NCI-H2171 treated with DMSO at 0.1 percent for 48 hours (cell line): ENCODE results near the gene SYT2.

Experiments
- DNase-seq: peaks from one replicate; lab custom pipeline; 2025; lab: John Stamatoyannopoulos, UW

SYT2 gene

DNA sequence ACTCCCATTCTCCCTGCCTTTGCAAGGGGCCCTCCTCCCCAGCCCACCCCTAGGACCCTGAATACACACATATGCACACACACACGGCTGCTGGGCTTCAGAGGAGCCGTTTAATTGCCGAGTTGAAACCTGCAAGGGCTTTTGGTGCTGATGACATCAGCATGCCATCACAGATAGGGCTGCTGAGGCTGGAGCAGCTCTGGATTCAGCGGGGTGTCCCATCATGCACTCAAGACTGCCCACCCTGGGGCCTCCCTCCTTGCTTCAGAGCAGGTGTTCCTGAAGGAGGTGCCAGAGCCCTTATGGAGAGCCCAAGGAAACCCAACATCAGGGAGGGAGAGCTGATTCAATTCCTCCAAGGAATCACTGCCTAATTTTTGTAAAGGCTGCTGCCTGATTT, 5.7 kb downstream of the SYT2 start:
- no peak for DNase-seq

DNA sequence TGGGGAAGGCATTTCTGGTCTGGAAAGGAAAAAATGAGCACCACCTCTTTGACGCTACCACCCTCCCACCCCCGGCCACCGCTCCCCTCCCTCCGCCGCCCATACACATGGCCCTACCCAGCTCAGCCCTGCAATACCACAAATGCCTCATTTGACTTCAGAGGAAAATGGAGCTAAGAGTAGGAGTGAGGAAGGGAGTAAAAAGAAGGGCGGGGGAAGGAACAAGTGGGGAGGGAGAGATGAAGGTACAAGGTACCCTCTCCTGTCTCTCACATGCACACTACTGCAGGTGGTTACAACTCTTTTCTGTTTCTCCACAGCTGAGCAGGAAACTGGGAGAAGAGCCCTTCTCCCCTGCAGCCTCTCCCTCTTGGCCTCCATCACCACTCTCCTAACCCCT, 7.1 kb downstream of the SYT2 start:
- DNase-seq: no peak

DNA sequence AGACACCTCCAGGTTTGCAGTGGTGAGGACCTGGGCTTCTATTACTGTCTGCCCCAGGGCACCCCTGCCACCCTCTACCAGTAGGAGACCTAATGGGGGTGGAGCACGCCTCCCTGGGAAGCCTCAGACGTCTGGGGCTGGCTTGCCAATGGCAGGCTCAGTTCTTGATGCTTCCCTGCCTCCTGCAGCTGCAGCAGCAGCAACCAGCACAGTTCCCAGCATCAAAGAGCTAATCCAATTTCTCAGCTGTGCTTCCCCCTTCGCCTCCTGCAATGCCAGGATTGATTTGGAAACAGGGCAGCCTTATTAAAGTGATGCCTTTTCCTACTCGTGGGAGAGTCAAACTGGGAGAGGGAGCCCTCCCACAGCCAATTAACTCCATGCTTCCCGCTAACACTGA, 8.2 kb downstream of the SYT2 start:
- DNase-seq: no peak

DNA sequence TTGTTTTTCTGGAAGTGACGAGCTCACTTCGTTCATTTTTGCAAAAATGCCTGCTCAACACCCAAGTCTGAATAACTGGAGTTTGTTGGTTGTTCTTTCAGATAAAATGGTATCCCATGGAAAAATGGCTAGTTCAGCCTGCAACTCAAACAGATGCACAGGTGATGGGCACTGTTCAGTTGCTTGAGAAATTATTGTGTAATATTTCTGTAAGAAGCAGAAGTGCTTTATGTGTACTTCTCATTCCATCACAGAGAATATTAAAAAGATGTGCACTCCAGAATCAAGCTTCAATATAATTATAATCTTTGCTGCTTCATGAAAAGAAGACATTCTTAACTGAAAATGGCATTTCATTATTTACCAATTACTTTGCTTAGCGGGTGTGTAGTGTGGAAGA, 9.1 kb downstream of the SYT2 start:
- DNase-seq: no peak

DNA sequence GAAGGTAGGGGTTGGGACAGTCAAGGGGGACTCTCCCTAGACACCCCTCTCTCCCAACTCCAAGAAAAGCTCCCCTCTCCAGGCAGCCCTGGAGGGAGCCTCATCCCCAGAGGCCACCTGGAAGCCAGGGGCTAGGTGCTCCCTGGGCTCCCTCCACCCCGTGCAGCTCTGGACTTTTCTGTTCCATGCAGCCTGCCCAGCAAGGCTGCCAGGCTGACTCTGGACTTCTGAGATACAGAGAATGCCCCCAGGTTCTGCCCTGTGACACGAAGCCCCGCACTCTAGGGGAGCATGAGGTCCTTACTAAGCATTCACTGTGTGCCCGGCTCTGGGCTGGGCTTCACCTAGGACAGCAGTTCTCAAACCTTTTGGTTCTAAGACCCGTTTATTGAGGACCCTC, 10.2 kb downstream of the SYT2 start:
- no peak for DNase-seq

DNA sequence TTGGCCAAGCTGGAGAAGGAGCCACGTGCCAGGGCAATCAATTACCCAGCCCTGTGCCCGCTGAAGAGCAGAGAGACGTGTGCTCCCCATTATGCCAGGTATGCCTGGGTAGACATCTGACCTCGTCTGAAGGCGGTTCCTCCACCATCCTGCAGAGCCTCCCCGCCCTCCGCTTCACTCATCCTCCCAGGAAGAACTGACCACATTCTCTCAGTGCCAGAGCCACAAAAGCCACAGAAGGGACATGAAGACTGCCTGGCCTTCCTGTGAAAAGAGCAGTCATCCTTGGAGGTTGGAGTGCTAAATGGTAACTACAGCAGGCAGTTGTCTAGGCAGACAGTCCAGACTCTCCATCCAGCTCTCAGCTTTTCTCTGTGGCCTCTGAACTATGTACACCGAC, 12.0 kb downstream of the SYT2 start:
- DNase-seq: no peak

DNA sequence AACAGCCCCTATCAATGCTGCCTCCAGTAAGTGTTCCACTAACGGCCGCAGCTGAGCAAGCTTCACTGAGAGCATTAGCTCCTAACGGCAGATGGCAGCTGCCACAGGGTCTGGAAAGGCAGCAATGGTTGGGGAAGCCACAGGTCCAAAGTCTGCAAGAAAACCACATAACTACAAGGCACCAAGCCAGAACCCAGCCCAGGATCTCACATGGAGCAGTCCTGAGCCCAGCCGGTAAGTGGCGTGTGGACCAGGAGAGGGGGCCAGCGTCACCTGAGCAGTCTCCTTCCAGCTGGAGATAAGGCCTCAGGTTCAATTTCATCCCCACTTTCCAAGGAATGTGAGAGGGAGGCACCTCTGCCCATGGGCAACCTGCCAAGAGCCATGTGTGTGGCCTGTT, 13.2 kb downstream of the SYT2 start:
- DNase-seq: peak; percentile 56

DNA sequence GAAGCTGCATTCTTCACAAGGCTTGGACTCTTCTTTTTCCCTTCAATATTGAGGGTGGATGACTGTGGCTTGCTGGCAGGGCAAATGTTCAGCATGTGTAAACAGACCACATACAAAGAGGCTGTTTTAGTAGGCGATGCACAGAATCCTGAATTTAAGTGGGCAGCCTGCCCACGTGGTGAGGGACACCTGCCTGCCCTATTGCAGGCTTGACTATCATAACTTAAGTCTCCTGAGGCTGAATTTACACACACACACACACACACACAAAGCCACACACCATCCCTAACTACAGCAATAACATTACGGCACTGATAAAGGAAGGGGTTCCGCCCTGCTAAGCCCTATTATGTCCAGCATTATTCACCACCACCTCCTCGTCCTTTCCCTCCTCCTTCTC, 15.9 kb downstream of the SYT2 start:
- no peak for DNase-seq

DNA sequence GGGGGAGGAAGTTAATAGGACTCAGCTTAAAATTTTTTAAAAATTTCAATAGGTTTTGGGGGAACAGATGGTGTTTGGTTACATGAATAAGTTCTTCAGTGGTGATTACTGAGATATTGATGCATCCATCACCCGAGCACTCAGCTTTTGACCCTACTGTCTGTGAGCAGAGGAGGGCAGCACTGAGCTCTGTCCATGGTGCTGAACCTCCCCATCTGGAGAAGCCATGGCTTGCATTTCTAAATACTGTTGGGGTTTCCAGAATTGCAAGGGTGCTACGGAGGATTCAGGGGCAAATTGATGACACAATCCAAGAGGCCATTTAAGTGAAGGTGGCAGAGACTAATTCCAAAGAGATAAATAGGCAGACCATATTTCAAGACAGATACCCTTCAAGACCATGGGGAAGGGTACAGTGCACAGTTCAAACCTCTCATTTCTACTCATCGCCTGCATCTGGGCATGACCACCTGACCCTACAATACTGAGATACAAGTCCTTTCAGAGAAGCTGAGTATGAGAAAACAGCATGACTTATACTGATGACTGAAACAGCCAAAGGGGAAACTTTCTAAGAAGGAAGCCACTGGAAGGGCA, 17.2 kb downstream of the SYT2 start:
- DNase-seq: peak; percentile 30

DNA sequence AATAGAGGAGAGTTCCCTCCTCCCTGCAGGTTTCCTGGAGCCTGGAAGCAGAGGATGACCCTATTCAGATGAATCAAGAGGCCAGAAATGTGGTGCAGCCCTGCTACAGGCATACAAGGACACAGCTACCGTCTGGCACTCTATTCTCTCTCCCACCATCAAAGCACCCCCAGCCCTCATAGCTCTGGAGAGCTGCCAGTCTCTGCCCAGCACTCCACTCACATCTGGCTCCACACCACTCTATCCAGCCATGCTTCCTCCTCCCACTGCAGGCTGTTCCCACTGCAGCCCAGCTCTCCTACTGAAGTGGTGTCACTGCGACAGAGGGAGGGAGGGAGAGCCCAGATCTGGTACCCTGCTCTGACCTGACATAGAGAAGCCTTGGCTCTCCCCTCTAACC, 18.4 kb downstream of the SYT2 start:
- peak; percentile 82 for DNase-seq

DNA sequence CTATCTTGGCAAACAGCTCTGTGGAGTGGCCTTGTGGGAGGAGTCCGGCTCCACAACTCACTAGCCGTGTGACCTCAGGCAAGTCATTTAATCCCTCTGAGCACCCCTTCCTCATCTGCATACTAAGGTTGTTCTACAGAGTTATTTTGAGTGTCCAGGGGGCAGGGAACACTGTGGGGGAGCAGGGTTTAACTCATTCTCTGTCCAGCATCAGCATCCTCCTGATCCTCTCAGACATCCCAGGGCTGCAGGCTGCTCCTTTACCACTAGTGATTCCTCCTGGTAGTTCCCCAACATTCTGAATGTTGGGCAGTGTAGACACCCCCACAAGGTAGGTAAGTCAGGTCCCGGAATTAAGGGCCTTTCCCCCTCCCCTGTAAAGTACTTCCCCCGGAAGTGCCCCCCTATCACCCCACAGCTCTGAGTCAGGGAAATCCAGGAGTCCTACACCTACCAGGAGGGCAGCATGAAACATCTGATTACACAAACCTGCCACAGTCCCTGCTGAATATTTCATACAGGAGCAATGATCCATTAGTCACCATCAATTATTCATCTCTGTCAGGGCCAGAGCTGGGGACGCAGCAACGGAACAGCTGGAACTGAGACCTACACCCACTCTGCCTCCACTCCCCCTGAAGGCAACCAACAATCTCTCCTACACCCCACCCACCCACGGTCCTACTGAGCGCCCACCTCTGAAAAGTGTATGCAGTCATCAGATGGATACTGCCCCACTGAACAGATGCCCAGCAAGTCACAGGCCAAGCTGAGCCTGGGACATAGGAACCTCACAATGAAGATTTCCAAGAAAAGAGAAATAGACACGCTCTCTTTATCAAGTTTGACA, 20.5 kb downstream of the SYT2 start:
- no peak for DNase-seq

DNA sequence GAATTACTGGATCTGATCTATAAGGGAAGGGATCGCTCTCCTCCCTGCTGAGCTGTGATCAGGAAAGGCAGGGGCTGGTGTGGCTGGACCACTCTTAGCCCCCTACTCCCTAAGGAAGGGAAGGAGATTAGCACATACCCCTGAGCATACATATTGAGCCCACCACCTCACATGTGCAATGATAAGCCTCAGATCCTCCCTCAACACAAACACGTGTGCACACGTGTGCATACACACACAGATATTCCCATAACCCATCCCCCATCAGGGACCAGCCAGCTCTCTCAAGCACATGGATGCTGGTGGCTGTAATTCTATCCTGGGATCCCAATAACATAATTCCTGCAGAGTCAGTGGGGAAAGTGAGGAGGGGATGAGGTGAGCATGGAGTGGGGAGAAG, 21.2 kb downstream of the SYT2 start:
- DNase-seq: no peak

DNA sequence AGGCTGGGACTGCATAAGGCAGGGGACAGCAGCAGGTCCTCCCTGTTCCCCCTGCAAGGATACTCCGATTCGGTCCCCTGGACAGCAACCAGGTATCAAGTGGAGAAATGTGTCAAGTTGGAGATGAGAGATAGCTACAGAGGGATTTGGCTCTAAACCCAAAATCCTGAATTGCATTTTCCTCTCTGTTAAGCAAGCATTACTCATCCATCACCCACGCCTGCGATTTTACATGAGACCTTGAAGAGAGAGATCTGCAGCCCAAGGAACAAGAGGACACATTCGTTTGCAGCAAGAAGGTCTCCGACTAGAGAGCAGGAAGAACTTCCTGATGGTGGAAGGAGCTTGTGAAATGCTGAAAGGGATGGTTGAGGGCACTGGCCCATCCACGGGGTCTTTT, 21.9 kb downstream of the SYT2 start:
- no peak for DNase-seq

DNA sequence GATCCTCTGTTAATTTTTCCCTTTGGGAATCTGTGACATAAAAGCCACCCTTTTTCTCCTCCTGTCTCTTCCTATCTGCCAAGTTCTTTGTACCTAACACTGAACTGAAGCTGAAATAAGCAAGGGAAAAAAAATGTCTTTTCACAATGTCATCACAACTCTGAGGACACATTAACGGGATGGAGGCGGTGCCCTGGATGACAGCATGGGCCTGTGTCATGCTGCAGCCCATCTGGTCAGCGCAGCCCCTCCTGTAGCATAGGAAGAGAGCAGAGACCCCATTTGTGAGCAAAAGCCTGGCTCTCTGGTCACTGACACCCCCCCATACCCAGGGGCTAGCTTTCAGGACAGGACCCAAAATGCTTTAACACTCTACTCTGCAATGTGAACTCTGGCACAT, 22.5 kb downstream of the SYT2 start:
- DNase-seq: no peak

DNA sequence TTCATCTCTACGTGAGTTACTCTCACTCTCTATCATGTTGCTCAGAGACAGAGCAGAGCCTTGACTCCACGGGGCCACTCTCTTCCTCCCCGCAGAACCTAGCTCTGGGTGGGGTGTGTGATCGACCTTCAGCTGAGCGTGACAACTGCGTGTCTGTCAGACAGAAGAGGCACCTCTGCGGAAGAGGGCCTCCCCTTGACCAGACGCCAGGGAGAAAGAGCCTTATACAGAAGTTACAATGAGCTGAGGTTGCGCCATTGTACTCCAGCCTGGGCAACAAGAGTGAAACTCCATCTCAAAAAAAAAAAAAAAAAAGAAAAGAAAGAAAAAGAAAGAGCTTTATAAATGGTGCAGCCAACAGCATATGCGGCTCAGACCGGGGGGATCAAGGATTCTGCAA, 22.9 kb downstream of the SYT2 start:
- DNase-seq: no peak

DNA sequence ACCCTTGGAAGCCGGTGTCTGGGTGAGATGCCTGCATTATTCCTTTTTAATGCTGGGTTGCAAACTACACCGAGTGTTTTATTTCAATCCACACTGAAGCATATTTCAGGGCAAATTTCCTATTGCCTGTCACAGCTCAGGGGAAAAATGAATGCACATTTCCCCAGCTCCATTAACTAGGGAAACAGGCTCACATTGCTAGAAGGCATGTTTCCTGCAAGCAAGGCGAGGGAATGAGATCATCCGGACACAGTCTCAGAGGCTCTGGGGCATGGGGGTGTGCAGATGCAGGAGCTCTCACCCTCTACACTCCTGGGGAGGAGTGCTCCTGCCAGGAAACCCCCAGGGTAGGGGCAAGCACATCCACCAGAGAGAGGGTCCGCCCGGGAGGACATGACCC, 24.6 kb downstream of the SYT2 start:
- no peak for DNase-seq

DNA sequence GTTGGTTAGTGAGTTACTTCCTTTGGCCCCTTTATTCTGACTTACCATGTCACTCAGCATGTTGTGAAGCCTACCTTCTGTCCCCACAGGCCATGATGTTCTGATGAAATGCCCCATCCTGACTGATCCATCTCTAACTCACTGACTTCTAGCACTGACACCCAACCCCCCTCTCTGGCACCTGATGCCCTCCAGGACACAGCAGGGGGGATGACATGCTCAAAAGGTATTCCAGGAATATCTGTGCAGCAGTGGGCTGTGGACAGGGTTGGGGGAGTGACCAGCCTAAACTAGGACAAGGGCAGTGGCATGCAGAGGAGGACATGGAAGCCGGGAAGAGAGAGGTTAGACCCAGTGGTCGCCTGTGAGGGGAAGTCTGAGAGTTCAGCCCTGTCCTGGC, 25.5 kb downstream of the SYT2 start:
- DNase-seq: no peak

DNA sequence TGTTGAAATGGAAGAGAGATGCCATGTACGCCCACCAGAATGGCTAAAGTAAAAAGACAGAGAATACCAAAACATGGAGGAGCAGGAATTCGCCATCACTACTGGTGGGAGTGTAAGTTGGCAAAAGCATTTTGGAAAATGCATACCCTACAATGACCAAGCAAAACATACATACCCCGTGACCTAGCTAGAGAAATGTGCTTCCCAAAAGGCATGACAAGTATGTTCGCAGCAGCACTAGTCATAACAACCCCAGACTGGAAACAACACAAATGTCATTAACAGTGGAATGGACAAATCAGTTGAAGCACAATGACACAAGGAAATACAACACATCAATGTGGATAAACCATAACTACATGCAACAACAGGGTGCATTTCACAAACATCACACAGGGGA, 27.2 kb downstream of the SYT2 start:
- DNase-seq: no peak

DNA sequence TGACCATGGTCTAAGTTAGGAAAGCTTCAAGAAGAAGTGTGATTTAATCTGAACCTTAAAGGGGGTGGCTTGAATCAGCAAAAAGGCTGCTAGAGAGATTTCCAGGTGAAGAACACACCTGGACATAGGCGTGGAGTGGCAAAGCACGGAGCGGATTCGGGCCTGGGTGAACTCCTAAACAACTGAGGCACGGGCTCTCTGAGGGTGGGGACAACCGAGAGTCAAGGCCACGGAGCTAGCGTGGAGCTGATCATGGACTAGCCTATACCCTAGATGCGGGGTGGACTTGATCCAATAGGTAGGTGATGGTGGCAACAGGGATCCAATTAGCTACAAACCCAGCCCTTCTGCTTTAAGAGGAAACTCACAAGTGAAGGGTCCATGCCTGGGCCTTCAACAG, 27.8 kb downstream of the SYT2 start:
- no peak for DNase-seq

DNA sequence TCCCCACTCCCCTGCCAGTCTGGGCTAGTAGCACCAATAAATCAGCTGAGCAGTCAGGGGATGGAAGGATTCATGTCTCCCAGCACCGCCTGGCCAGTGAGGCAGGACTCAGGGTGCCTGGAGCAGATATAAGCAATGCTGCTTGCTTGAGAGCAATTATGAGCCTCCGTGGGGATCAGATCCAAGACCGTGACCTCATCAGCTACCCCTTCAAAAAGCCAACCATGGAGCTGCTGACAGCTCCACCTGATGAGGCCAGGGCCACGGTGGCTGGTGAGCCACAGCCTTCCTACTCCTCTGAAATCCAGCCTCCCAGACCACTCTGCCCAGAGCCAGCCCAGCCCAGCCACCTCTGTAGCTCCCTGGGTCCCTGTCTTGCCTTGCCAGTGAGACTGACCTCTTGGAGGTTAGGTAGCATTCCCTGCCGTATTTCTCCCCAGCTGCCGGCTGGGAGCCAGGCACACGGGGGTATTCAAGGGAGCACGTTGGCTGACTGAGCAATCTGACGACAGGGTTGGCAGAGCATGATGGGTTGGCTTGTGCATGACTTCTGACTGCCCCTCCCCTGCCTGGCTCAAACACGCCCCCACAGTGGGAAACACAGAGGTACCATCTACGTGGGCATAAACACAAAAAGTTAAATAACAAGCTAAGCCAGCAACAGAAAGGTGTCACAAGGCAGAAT, 28.4 kb downstream of the SYT2 start:
- DNase-seq: no peak

DNA sequence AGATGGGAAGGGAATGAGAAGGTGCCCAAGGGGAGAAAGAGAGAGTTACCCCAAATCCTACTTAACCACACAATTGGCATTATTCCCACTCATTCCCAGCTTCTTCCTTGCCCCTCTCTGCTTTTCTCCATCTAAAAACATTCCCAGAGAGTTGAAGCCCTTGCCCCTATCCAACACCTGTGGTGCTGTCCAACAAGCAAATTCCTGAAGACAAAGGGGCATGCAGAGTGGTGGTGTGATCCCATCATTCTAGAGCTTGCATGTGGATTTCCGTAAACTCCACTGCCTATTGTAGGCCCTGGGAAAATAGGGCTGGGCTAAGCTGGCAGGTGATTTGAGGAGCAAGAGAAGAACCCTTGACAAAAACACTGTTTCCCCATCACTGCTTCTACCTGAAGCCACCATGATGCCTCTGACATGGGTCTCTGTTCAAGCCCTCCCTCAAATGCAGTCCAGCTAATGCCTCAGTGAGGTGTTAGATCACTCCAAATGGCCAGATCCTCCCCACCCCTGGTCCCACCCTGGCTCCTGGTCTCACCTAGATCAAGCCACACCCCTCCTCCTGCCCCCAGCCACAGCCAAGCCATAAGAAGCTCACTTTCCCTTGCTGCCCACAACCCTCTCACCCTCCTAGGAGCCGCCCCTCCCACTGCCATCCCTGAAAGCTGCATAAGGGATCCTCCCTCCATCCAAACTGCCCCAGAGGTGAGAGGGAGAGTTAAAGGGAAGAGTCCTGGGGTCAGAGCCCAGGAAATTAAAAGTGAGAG, 29.5 kb downstream of the SYT2 start:
- DNase-seq: no peak

DNA sequence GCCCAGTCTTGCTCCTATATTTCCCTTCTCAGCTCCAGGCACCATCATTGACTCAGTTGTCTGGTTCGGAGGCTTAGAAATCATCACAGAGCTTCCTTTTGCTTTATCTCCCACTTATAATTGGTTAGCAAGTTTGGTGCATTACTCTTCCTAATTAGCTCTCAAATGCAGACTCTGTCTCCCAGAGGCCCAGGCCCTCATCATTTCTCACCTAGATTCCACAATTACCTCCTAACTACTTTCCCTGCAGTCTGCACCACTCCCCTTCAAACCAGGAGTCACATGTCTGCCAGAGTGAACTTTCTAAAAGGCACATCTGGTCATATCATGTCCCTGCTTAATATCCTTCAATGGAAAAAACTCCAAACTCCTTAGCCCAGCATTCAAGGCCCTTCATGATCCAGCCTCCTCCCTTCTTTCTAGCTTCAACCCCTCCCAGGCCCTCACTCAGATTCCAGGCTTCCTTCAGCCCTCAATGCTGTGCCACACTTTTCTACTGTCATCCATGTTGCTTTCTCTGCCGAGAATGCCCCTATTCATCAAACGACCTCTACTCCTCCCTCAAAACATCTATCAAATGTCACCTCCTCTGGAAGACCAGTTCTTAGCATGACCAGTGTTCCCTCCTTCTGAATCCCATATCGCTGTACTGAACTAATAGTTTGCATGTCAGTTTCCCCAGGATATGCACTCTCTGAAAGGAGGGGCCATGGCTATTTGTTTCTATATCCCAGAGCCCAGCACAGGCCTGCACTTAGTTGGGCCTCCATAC, 30.7 kb downstream of the SYT2 start:
- DNase-seq: no peak
